Measurements from ENCODE around the gene SAA4. TPM values are rescaled to one million over a fixed set of nuclear protein-coding genes. Genes with fewer than 3 reads are reported as not detected.
"Not testable (repeated sequence)": the region's sequence is repeated elsewhere in the genome, so short reads cannot be mapped to it uniquely, and the experiment has no call there.

The SAA4 gene
- polyA plus RNA-seq, 1 donor, result not detected

DNA sequence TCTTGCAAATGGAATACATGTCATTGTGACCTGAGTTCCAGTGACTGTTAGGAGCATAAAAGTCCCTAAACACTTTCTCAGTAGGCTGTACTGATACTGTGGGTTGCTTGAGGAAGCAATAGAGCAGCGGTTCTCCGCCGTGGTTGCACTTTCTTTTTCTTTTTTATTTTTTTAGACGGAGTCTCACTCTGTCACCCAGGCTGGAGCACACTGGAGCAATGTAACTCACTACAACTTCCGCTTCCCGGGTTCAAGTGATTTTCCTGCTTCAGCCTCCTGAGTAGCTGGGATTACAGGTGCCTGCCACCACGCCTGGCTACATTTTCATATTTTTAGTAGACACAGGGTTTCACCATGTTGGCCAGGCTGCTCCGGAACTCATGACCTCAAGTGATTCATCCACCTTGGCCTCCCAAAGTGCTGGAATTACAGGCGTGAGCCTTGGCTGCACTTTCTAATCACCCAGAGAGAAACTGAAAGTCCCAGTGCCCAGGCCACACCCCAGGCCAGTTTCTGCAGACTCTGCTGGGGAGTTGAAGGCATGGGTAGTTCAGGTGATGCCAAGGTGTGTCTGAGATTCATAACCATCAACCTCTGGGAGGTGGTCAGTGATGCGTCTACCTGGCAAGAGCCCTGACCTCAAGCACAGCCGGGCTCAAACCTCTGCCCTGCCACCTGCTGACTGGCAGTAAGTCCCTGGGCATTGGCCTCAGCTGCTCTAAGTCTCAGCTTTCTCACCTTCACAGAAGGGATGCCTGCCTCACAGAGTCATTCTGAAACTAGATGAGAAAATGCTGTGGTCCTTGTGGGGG, 10.0 kb upstream of the SAA4 start:
- not testable (repeated sequence) for DNase-seq

DNA sequence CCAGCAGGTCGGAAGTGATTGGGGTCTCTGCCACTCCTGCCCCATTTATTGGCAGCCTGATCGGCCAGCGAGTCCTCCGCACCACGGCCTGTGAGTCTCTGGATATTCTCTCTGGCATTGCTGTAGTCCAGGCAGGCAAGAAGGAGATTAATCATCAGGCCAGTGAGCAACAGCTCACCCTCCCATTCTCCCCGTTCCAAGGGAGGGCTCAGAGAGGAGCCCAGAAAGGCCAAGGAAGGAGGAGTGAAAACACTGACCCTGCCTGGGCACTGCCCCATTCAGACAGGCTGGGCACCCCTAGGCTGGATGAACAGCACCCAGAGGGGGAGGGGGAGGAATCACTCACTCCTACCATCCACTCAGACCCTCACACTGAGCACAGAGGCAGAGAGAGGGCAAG, 8.8 kb upstream of the SAA4 start:
- no peak for DNase-seq

DNA sequence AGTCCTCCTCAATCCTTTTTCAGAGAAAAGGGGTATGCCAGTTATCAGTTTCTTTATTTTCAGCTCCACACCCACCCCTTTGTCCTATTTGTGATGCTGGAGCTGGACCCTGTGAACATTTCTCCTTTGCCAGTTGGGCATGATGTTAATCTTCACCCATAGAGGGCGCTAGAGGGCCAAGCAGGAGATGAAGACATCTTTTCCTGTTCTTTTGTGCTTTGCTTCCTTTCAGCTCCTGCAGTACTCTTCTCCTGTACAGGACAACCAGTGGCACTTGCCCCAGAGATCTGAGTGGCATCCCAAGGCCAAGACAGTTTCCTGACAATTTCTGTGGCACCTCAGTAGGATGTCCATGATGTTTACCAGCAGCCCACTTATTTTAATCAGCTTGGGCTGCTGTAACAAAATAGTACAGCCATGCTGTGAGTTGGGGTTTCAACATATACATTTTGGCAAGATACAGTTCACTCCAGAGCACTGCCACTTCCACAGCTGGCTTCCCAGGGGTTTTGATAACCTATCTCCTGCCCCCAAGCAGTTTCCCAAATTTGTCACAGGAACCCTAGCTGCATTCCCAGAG, 7.3 kb upstream of the SAA4 start:
- DNase-seq, result peak; percentile 22

DNA sequence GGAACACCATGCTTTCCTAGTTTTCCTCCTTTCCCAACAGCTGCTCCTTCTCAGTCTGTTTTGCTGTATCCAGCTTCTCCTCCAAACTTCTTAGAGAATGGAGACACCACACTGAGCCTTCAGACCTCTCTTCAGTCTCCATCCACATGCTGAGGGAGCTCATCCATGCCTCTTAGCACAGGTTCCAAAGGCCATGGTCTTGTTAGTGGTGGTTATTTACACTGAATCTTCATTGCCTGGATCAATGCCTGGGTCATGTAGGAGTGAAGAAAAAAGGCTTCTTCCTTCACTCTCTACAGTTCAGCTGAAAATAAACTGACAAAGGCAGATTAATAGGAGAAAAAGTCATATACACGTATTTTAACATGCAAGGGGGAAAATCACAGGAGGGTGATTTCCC, 3.1 kb upstream of the SAA4 start:
- DNase-seq, result no peak

DNA sequence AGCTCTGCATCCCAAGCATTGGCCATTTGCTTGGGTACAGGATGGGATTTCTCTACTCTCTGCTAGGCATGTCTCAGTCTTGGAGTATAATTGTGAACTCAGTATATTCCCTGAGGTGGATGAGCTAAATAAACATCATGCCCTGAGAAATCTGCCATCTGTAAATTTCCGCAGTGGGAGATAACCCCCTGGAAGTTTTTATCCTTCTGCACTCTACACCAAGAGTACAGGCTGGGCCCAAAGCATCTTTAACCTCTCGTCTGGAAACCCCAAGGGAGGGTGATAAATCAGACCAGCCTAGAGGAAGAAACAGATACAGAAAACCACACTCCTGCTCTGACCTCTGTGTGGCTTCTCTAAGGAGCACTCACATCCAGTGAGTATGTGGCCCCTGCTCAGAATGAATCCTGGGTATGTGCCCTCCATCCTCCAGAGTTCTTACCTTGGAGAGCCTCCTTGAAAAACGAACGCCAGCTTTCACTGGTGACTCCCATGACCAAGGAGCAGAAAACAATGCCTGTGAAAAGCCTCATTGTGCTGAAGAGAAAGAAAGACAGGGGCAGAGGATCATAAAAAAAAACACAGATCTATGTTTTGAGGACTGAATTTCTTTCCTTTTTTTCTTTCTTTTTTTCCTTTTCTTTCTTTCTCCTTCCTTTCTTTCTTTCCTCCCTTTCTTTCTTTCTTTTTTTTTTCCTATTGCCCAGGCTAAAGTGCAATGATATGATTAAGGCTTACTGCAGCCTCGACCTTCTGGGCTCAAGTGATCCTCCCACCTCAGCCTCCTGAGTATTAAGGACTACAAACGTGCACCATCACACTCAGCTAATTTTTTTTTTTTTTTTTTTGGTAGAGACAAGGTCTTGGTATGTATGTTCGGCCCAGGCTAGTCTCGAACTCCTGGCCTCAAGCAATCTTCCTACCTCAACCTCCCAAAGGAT, 938 bp downstream of the SAA4 start:
- DNase-seq, result no peak

DNA sequence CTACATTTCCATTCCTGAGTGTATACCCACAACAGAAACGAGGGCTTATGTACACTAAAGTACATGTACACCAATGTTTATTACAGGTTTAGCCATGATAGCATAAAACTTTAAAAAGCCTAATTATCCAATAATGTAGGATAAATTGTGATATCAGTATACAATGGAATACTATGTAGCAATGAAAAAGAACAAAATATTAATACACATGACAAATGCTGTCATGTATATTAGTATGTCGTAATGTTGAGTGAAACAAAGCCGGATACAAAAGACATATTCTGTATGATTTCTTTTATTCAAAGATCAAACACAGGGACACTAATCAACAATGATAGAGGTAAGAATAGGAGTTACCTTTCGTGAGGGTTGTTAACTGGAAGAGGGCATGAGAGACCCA, 2.7 kb downstream of the SAA4 start:
- no peak for DNase-seq

DNA sequence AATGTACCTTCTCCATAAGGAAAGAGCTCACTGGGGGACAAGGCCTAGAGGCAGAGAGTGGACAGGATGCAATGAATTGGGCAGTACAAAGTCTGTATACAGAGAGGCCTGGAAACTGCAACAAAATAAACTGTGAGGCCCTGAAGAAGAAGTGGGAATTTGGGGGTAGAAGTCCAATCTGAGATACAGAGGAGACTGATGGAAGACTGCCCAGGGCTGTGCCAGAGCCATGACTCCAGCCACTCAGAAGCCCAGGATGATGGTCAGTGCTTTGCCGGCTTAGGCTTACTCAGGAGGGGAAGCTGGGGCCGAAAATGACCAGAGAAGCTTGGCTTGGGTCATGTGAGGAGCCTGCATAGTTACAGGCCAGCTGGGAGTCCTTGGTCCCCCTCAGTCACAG, 5.7 kb downstream of the SAA4 start:
- DNase-seq, result no peak

DNA sequence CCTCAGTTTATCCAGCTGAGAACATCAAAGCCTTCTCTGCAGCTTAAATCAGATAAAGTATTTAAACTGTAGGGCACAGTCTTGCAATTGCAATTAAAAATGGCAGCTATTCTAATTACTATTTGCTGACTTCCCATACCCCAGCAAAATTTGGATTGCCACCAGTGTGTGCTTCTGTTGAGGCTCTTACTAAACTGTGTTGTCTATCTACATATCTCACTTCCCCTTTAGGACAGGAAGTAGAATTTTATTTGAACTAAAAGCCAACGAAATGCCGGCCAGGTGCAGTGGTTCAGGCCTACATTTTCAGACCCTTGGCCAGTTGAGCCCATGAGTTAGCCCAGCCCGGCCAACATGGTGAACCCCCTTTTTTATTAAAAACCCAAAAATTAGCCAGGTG, 7.1 kb downstream of the SAA4 start:
- DNase-seq, result no peak

DNA sequence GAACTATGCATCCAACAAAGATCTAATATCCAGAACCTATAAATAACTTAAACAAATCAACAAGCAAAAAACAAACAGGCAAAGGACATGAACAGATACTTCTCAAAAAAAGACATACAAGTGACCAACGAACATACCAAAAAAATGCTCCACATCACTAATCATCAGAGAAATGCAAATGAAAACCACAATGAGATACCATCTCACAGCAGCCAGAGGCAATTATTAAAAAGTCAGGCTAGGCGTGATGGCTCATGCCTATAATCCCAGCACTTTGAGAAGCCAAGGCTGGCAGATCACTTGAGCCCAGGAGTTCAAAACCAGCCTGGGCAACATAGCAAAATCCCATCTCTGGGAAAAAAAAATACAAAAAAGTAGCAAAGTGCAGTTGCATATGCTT, 10.7 kb downstream of the SAA4 start:
- no peak for DNase-seq

DNA sequence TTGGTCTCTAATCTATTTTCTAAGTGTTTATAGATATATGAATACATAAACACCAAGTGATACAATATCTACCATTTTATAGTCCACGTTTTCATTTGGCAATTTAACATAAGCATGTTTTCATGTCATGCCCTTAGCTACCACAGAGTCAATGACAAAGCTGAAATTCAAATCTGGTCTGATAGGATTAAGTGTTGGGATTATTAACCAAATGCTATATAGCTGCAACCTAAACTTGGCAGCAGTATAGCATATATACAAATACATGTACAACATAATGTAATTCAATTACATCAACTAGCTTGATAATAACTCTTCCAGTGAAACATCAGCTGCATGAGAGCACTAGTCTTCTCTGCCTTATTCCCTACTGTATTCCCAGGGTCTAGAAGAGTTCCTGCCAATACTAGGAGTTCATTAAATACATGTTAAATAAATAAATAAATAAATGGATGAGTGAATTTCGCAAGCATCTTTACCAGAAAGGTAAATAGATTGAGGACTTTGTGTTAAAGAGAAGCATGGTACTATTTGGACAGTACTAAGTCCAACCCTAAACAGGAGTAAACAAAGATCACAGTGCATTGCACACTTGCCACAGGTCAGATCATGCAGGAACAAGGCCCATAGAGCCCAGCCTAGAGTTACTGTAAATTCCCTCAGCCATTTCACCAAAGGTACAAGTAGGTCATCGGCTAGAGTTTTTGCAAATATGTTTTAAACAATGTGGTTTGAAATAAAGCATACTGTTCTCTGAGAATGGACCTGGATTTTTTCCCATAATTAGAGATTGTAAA, 12.8 kb downstream of the SAA4 start:
- DNase-seq, result no peak

DNA sequence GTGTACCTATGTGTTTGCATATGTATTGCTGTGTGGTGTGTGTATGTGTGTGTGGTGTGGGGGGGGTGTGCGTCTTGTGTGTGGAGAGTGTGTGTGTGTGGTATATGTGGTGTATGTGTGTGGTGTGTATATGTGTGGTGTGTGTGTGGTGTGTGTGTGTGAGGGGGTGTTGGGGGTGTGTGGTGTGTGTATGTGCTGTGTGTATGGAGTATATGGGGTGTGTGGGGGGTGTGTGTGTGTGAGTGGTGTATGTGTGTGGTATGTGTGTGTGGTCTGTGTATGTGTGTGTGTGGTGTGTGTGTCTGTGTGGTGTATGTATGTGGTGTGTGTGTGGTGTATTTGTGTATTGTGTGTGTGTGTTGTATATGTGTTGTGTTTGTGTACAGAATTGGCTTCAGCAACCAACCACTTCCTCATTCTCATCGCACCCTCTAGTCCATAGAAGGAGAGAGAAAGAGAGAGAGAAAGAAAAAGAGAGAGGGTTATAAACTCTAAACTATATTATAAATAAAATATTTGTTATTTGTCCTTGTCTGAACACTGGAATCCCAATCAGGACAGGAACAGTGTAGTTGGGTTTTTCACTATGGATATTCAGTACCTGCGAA, 13.7 kb downstream of the SAA4 start:
- DNase-seq, result no peak

DNA sequence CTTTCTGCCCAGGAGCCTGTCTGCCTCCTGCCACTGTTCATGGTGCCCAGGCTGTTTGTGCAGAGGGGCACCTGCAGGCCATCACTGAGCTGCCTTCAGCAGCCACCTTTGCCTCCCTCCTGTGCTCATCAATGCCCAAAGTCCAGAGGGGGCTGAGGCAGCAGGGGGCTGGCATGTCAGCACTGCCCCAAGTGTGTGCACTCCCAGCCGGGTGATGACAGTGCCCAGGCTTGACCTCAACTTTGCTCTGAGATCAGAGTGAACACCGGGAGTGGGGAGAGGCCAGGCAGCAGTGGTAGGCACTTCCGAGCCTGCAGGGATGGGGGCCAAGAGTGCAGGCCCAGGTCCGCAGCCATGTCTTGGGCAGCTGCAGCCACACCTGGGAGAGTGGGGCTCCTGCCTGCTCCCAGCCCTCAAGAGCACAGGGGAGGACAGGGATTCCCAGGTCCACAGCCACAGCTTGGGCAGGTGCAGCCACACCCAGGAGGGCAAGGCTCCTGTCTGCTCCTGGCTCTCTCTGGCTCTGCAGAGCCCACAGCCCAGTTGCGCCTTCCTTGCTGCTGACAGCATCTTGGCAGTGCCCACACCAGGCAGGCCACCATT, 15.2 kb downstream of the SAA4 start:
- no peak for DNase-seq

DNA sequence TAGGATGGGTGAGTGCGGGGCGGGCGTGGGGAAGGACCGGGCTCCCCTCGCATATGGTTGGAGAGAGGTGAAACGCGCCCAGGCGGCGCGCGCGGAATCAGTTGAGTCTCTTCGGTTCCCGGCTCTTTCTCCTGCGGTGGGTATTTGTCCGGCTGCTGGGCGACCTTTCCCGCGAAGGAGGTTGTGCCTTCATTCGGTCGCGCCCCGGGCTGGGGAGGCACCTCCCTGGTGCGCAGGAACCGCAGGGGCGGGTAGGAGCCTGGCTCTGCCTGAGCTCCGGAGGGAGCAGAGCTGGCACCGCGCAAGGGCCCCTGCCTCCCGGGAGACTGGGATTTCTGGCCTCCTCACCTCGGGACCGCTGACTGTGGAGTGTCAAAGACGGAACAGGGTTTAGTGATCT, 27.5 kb downstream of the SAA4 start:
- DNase-seq, result no peak

DNA sequence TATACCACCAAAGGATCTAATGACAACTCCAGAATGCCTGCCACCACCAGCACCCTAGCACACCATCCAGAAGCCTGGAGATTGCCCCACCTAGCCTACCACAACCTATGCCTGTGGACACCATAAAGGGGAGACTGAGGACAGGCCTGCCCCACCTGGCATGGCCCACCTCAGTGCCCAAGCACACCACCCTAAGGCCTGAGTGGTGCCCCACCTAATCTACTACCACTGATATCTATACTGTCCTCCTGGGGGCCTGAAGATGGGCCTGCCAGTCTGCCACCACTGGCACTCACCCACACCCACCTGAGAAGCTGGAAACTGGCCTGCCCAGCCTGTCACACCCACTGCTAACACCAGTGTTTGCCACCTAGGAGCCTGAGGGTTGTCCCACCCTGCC, 31.8 kb downstream of the SAA4 start:
- DNase-seq, result no peak

DNA sequence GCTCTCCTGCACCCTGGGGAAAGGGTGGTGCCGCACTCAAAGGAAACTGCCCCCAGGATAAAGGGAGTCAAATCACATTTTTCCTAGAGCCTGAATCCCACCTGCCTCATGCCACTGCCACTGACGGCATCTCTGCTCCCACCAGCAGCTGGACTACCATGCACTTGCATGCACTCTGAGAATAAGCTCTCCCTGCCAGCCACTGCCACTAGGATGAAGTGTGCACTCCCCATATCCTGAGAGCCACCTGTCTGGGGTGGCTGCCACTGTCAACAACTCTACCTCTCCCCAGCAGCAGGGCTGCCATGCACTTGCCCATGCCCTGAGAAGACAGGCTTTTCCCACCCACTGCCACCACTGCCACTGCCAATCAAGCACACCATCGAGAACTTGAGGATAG, 32.4 kb downstream of the SAA4 start:
- no peak for DNase-seq

DNA sequence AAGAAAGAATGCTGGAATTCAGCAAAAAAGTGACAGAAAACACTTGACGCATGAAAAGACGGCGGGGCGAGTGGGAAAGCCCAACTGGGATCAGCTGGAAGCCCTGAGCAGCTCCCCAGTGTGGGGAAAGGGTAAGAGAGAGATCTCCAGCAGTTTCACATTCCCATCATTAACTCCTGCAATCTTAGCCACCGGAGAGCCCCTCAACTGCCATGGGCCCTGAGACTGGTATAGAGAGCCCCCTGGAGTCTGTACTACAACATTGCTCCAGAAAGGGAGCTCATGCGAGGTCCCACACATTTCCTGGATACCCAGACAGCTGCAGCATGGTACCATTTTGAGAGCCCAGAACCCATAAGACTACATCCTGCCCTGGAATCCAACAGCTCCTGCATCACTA, 32.9 kb downstream of the SAA4 start:
- no peak for DNase-seq

DNA sequence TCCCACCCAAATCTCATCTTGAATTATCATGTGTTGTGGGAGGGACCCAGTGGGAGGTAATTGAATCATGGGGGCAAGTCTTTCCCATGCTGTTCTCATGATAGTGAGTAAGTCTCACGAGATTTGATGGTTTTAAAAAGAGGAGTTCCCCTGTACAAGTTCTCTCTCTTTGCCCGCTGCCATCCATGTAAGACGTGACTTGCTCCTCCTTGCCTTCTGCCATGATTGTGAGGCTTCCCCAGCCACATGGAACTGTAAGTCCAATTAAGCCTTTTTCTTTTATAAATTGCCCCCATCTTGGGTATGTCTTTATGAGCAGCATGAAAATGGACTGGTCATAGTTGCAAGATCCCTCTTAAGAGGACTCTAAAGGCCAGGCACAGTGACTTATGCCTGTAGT, 38.9 kb downstream of the SAA4 start:
- not testable (repeated sequence) for DNase-seq

DNA sequence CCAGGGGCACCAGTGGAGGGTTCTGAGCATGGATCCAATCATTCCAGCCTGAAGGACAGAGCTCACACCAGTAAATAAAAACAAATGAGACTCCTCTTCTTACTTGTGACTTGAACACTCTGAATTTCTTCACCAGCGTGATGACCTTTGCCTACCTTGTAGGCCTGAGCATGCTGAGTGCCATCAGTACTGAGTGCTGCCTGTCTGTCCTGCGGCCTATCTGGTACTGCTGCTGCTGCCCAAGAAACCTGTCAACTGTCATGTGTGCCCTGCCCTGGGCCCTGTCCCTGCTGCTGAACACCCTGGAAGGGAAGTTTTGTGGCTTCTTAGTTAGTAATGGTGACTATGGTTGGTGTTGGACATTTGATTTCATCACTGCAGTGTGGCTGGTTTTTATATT, 40.1 kb downstream of the SAA4 start:
- no peak for DNase-seq

DNA sequence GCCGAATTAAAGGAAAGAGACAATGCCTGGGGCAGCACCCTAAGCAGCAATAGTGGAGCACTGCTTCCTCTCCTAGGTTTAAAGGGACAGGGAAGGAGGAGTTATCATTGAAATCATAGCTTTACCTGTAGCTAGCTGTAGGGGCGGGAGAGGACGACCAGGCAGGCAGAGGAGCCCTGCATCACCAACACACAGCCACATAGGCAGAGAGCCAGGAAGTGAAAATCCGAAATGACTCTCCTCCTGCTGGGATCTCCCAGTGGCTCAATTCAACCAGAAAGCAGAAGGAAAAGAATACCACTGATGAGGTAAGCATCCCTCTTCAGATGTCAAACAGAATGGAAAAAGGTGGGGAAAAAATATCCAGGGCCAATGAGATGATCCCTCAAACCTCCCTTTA, 43.6 kb downstream of the SAA4 start:
- DNase-seq, result no peak

DNA sequence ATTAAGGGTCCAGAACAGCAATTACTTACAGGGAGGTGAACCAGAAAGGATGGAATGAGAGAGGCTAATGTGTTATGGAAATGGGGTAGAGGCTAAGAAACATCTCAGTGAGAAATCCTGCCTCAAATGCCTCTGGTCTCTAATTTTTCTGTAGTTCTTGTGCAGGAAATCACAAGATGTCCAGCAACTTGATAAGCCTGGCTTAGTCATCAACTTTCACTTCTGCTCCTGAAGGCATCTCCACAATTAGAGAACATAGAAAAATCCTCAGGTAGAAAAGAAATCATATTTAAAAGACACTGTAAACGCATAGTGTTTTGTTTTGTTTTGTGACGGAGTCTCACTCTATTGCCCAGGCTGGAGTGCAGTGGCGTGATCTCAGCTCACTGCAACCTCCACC, 45.2 kb downstream of the SAA4 start:
- DNase-seq, result no peak

DNA sequence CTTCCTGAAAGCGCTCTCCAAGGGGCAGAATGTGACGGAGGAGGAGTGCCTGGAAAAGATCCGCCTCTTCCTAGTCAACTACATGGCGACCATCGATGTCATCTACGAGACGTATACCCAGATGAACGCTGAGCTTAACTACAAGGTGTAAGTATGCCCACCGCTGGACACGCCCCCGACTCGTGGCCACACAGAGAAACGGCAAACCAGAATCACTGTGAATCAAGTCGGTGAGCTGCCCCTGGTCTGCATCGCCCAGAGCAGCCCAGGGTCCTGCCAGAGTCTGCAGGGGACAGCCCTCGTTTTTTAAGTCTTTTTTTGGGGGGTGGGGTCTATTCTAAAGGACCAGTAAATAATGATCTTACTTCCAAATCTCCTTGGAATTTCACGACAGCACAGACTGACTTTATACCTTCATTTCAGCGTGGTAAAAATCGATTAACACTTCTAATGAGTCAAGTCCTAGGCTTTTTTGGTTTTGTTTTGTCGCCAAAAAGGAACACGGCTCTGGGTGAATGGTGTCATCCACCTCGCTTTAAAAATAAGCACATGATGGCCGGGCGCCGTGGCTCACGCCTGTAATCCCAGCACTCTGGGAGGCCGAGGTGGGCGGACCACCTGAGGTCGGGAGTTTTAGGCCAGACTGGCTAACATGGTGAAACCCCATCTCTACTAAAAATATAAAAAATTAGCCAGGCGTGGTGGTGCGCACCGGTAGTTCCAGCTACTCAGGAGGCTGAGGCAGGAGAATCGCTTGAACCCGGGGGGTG, 46.9 kb downstream of the SAA4 start:
- not testable (repeated sequence) for DNase-seq
